LNCaP clone FGC (cell line): ENCODE measurements around the gene FAM13B.

Experiments used
- DNase-seq: peaks from one replicate; pipeline ENCODE4 v3.0.0-alpha.2; 2011; ENCODE audit warnings: low read depth
- H3K4me3 ChIP-seq: 2 replicates; pipeline ENCODE4 v1.5.1; 2011; ENCODE audit warnings: mild to moderate bottlenecking, low read depth, low read length, control low read depth
- TF ChIP-seq, protein P1 (sequence below): IDR thresholded peaks from 2 replicates; pipeline ENCODE4 v1.5.1; 2012; ENCODE audit warnings: mild to moderate bottlenecking; ENCODE audit not compliant: control insufficient read depth, insufficient read depth; ENCODE audit errors: extremely low read depth

Gene FAM13B

DNA sequence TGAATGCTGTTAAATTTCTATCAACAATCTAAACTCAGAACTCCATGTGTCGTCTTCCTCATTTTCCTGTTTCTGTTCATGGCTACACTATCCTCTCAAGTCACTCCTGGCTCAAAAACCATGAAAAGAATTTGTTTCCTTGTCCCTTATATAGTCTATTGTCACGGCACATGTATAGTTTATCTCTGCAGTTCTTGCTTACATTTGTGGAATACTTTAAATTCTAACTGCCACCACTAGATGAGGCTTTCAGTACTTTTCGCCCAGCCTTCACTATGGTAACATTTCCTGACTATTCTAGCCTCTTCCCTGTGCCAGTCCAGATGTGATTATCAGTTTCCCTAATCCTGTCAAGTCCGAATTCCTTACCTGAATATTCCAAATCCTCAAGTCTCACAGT is 109.0 kb downstream of the FAM13B start:
- H3K4me3 ChIP-seq: no peak overlapping the region
- DNase-seq: no peak
- TF ChIP-seq, protein P1, sequence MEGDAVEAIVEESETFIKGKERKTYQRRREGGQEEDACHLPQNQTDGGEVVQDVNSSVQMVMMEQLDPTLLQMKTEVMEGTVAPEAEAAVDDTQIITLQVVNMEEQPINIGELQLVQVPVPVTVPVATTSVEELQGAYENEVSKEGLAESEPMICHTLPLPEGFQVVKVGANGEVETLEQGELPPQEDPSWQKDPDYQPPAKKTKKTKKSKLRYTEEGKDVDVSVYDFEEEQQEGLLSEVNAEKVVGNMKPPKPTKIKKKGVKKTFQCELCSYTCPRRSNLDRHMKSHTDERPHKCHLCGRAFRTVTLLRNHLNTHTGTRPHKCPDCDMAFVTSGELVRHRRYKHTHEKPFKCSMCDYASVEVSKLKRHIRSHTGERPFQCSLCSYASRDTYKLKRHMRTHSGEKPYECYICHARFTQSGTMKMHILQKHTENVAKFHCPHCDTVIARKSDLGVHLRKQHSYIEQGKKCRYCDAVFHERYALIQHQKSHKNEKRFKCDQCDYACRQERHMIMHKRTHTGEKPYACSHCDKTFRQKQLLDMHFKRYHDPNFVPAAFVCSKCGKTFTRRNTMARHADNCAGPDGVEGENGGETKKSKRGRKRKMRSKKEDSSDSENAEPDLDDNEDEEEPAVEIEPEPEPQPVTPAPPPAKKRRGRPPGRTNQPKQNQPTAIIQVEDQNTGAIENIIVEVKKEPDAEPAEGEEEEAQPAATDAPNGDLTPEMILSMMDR: 0 out of 2 replicates have a peak, but pooled peaks have one; percentile 12

DNA sequence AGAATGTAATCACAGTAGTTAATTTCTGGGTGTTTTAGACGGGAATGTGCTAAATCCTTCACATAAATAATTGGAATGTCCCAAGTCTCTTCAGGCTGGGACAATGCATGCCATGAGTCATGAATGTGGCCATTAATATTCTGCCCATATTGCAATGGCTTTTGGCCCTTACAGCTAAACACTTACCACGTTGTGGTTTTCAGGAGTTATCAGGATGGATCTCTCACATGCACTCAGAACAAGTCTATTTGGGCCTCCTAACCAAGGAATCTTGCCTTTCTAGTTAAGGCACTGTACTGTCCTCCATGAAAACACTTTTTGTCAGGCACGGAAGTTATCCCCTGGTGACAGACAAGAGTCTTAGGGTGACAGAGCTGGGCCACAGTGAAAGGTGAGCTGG is 110.9 kb downstream of the FAM13B start:
- TF ChIP-seq, protein P1: no peak
- no peak overlapping the region for H3K4me3 ChIP-seq
- no peak for DNase-seq

DNA sequence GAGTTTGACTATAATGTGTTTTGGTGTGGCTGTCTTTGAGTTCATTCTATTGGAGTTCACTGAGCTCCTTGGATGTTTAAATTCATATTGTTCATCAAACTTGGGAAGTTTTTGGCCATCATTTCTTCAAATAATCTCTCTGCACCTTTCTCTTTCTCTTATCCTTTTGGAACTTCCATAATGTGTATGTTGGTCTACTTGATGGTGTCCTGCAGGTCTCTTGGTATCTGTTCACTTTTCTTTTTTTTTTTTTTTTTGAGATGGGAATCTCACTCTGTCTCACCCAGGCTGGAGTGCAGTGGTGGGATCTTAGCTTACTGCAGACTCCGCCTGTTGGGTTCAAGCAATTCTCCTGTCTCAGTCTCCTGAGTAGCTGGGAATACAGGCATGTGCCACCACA is 116.0 kb downstream of the FAM13B start:
- no peak for DNase-seq
- TF ChIP-seq, protein P1: no peak
- H3K4me3 ChIP-seq: no peak overlapping the region

DNA sequence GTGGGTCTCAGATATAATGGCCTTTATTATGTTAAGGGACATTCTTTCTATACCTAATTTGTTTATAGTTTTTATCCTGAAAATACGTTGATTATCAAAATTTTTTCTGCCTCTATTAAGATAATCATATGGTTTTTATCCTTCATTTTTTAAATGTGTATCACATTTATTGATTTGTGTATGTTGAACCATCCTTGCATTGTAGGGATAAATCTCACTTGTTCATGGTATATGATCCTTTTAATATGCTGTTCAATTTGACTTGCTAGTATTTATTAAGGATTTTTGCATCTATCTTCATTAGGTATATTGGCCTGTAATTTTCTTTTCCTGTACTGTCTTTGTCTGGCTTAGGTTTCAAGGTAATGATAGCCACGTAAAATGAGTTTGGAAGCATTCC is 118.1 kb downstream of the FAM13B start:
- TF ChIP-seq, protein P1: no peak
- no peak for DNase-seq
- no peak overlapping the region for H3K4me3 ChIP-seq

DNA sequence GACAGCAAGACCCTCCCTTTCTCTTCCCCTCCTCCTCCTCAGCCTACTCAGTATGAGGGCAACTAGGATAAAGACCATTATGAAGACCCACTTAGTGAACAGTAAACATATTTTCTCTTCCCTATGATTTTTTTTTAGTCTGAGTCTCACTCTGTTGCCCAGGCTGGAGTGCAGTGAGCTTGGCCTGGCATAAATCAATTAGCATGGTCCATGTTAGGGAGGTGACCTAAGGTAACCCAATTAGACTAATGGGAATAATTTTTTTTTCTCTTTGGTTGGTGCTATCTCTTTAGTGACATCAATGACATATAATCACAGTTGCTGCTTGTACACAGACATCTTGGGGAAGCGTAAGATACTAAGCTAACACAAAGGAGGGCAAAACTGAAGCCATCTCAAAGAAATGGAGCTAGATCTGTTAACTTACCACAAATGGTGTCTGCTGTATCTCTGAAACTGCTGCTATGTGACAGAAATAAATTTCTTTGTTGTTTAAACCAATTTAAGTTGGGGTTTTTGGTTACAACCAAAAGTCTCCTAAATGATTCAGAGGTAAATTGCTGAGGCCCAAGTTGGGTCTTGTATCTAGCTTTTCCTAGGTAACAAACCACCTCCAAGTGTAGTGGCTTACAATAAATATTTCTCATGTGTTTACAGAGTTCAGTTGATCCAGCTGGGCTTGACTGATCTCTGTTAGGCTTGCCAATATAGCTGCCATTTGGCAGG is 130.3 kb downstream of the FAM13B start:
- H3K4me3 ChIP-seq: no peak overlapping the region
- DNase-seq: no peak
- TF ChIP-seq, protein P1: no peak

DNA sequence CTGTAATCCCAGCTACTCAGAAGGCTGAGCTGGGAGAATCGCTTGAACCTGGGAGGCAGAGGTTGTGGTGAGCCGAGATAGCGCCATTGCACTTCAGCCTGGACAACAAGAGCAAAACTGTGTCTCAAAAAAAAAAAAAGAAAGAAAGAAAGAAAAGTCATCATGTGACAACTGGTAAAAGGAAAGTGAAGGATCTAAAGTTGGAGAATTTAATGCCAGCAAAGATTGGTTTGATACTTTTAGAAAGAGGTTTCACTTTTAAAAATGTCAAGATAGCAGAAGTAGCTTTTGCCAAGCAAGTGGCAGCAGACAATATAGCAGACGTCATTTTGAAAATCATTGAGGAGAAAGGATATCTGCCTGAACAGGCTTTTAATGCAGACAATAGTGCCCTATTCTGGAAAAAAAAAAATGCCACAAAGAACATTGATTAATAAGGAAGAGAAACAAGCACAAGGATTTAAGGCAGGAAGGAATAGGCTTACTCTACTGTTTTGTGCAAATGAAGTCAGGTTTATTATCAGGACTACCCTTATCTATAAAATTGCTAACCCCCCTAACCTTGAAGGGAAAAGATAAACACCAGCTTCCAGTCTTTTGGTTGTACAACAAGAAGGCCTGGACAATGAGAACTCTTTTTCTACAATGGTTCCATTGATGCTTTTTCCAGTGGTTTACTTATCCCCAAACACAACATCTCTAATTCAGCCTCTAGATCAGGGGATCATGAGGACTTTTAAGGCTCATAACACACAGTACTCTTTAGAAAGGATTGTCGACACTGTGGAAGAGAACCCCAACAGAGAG is 131.7 kb downstream of the FAM13B start:
- DNase-seq: no peak
- TF ChIP-seq, protein P1: no peak
- H3K4me3 ChIP-seq: no peak overlapping the region
